ENCODE measurements around the gene FXYD4. TPM values are rescaled to one million over a fixed set of nuclear protein-coding genes. Genes with fewer than 3 reads are reported as not detected.

The FXYD4 gene
- total RNA-seq, 2 experiments from 2014 or later, result not detected

DNA sequence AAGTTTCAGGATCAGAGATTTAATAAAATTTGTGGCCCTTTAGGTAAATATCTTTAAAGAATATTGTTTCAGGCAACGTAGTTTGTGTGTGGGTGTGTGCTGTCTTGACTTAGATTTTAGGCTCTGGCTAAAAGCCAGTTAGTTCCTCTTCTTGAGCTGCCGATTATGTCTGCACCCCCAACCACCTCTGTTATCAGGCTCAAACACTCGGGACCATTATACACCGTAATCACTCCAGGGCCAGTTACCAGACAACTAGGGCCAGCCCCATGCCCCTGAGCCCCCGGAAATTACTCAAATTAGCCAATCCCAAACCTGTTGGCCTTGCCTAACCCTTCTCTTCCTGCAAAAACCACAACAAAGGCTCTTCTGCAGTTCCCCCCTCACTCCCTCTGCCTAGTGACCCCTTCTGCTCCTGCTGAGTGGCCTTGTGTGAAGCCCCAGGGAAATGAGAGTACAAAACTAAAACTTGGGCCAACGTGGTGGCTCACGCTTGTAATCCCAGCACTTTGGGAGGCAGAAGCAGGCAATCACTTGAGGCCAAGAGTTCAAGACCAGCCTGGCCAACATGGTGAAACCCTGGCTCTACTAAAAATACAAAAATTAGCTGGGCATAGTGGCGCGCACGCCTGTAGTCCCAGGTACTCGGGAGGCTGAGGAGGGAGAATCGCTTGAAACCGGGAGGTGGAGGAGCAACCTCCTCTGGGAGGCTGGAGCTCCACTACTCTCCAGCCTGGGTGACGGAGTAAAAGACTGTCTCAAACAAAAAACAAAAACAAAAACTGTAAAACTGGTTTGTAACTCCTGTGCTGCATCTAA, 46.7 kb downstream of the FXYD4 start:
- no peaks in the 10 kb centered on the region for H3K9me3 ChIP-seq (ENCODE audit: low read length)
- peak overlapping the region; percentile 16; the same call in 1 of the 2 replicates for H2AFZ ChIP-seq (ENCODE audit: low read length)
- peak; percentile 87 for DNase-seq (ENCODE audit: low spot score)
- peak overlapping the region; percentile 82 for H3K27ac ChIP-seq (ENCODE audit: low read depth, low read length, poor library complexity, severe bottlenecking)
- intact Hi-C loops (cut with micrococcal nuclease; ENCODE audit: unreplicated experiment), result loop anchor here (1.0 kb wide), 1 partner anchor 9 kb away; the partner anchor contains the start of gene HNRNPF
- H3K79me2 ChIP-seq (ENCODE audit: insufficient read depth, low read depth, low read length), result no peaks in the 10 kb centered on the region
- H3K36me3 ChIP-seq (ENCODE audit: insufficient read depth, low read length), result no peaks in the 10 kb centered on the region
- POLR2A ChIA-PET, result interaction anchor here (0.7 to 2.0 kb wide), 6 partner anchors 9 to 197 kb away, joined by 3 to 8 read pairs (median 4); partner anchors contain the start of gene HNRNPF
- H3K4me3 ChIP-seq (ENCODE audit: low read depth, low read length, poor library complexity, severe bottlenecking), result peak overlapping the region; percentile 34
- TF ChIP-seq, protein P1, sequence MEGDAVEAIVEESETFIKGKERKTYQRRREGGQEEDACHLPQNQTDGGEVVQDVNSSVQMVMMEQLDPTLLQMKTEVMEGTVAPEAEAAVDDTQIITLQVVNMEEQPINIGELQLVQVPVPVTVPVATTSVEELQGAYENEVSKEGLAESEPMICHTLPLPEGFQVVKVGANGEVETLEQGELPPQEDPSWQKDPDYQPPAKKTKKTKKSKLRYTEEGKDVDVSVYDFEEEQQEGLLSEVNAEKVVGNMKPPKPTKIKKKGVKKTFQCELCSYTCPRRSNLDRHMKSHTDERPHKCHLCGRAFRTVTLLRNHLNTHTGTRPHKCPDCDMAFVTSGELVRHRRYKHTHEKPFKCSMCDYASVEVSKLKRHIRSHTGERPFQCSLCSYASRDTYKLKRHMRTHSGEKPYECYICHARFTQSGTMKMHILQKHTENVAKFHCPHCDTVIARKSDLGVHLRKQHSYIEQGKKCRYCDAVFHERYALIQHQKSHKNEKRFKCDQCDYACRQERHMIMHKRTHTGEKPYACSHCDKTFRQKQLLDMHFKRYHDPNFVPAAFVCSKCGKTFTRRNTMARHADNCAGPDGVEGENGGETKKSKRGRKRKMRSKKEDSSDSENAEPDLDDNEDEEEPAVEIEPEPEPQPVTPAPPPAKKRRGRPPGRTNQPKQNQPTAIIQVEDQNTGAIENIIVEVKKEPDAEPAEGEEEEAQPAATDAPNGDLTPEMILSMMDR (conservative IDR thresholded peaks at IDR 0.05; ENCODE audit: low read length), result no peak
- TF ChIP-seq EZH2phosphoT487 (IDR thresholded peaks at IDR 0.05; ENCODE audit: borderline replicate concordance, low read depth, low read length), result no peak
- peaks cover 53% of the 10 kb centered on the region for H3K4me1 ChIP-seq (ENCODE audit: insufficient read depth, low read length, poor library complexity, severe bottlenecking)
- no peaks in the 10 kb centered on the region for H4K20me1 ChIP-seq (ENCODE audit: insufficient read depth, low read length)
- H3K9me2 ChIP-seq (ENCODE audit: insufficient read depth, low read length), result no peaks in the 10 kb centered on the region
- H3K4me2 ChIP-seq (ENCODE audit: low read length), result peak overlapping the region; percentile 39
- CTCF ChIA-PET (ENCODE audit: unreplicated experiment), result no interaction called here
- BruUV-seq (replicated peaks), result TSS peak; percentile 81

DNA sequence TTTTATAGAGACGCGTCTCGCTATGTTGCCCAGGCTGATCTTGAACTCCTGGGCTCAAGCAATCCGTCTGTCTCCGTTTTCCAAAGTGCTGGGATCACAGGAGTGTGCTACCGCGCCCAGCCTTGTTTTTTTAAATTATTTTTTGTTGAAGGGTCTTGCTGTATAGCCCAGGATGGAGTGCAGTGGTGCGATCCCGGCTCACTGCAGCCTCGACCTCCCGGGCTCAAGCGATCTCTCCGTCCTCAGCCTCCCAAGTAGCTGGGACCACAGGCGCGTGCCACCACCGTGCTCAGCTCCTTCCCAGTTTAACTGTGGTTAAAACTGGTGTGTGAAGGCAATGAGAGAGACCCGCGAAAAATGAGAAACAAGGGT, 48.5 kb downstream of the FXYD4 start:
- ChIA-PET POLR2A (interaction anchor here (0.5 to 2.3 kb wide), 6 partner anchors 14 to 401 kb away, joined by 4 to 8 read pairs (median 4); partner anchors contain the start of gene ZNF487), CTCF (ENCODE audit: unreplicated experiment) (no interaction called here)
- intact Hi-C loops (cut with micrococcal nuclease; ENCODE audit: unreplicated experiment), result loop anchor here (1.0 kb wide), 3 partner anchors 16 to 32 kb away; no protein-coding TSS in a partner anchor
- peak overlapping the region; percentile 88 for H3K27ac ChIP-seq (ENCODE audit: low read depth, low read length, poor library complexity, severe bottlenecking)
- H3K4me3 ChIP-seq (ENCODE audit: low read depth, low read length, poor library complexity, severe bottlenecking), result peak overlapping the region; percentile 65
- H3K4me1 ChIP-seq (ENCODE audit: insufficient read depth, low read length, poor library complexity, severe bottlenecking), result peaks cover 53% of the 10 kb centered on the region
- peak overlapping the region; percentile 92; the same call in 1 of the 2 replicates for H2AFZ ChIP-seq (ENCODE audit: low read length)
- H3K4me2 ChIP-seq (ENCODE audit: low read length), result peak overlapping the region; percentile 85
- BruUV-seq (replicated peaks), result TSS peak; percentile 71
- H3K9me2 ChIP-seq (ENCODE audit: insufficient read depth, low read length), result no peaks in the 10 kb centered on the region
- H3K36me3 ChIP-seq (ENCODE audit: insufficient read depth, low read length), result no peaks in the 10 kb centered on the region
- H3K9me3 ChIP-seq (ENCODE audit: low read length), result no peaks in the 10 kb centered on the region
- no peak for DNase-seq (ENCODE audit: low spot score)
- H3K79me2 ChIP-seq (ENCODE audit: insufficient read depth, low read depth, low read length), result no peaks in the 10 kb centered on the region
- TF ChIP-seq, protein P1 (conservative IDR thresholded peaks at IDR 0.05; ENCODE audit: low read length), result no peak
- H4K20me1 ChIP-seq (ENCODE audit: insufficient read depth, low read length), result no peaks in the 10 kb centered on the region

Measured in OCI-LY7 (cell line).